Measurements from ENCODE around the gene ZNF594. TPM values are rescaled to one million over a fixed set of nuclear protein-coding genes. Genes with fewer than 3 reads are reported as not detected.

ZNF594 gene
- total RNA-seq, 2 experiments from 2014 or later: 2.2 to 3.1 TPM

DNA sequence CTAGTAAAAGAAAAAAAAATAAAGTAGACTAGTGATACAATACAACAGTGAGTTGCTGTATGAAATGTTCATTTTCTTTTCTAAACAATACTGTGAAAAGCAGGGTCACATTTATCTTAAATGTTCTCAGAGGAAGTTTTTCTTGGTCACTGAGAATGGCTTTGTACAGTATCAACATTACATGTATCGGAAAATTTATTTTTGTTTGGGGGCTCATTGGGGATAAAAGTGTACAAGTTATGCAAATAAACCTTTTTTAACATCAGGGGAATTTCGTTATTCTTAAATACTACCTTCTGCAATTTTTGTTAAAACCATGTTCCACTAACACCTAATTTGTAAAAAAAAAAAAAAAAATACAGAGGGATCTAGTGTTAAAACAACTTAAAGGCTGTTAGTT is 8.7 kb upstream of the ZNF594 start:
- no peaks in the 10 kb centered on the region for H3K27me3 Mint-ChIP-seq
- Histone ChIP-seq H3K27me3 (ENCODE audit: control insufficient read depth in 1 of 2, insufficient read depth in 2 of 2, low read length in 2 of 2) (no peaks in the 10 kb centered on the region), H3K36me3 (ENCODE audit: insufficient read depth, low read length) (peaks cover 3% of the 10 kb centered on the region), H3K27ac (ENCODE audit: low read depth in 1 of 2, low read length in 2 of 2) (no peak overlapping the region), H3K9me3 (ENCODE audit: control insufficient read depth in 1 of 2, insufficient read depth in 1 of 2, low read length in 2 of 2) (no peaks in the 10 kb centered on the region), H3K4me1 (ENCODE audit: insufficient read depth, low read length) (peaks cover 10% of the 10 kb centered on the region), H3K4me3 (ENCODE audit: low read length) (no peak overlapping the region)
- no peak overlapping the region for H3K4me3 Mint-ChIP-seq
- POLR2A ChIA-PET: no interaction called here
- ATAC-seq (ENCODE audit: poor library complexity): no peak
- CTCF ChIA-PET: no interaction called here
- H3K36me3 Mint-ChIP-seq (ENCODE audit: low read depth): peaks cover 4% of the 10 kb centered on the region
- DNase-seq: no peak
- peaks cover 4% of the 10 kb centered on the region for H3K4me1 Mint-ChIP-seq (ENCODE audit: low read depth)
- H3K9me3 Mint-ChIP-seq: no peaks in the 10 kb centered on the region
- H3K27ac Mint-ChIP-seq: no peak overlapping the region
- intact Hi-C loops (cut with DNase I, micrococcal nuclease): no loop called here
- no peak for TF ChIP-seq CTCF (IDR thresholded peaks at IDR 0.05)

DNA sequence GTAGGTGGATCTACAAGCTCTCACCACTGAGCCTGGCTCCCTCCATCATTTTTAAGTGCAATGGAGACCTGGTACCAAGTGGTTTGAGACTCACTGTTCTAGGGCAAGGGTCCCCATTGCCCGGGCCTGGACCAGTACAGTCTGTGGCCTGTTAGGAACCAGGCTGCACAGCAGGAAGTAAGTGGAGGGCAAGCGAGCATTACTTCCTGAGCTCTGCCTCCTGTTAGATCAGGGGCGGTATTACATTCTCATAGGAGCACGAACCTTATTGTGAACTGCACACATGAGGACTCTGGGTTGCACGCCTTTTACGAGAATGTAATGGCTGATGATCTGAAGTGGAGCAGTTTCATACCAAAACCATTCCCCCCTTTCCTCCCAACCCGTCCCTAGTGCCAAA is 6.8 kb upstream of the ZNF594 start:
- H3K9me3 ChIP-seq (ENCODE audit: control insufficient read depth in 1 of 2, insufficient read depth in 1 of 2, low read length in 2 of 2): no peaks in the 10 kb centered on the region
- H3K36me3 ChIP-seq (ENCODE audit: insufficient read depth, low read length): peaks cover 3% of the 10 kb centered on the region
- no peak overlapping the region for H3K27ac Mint-ChIP-seq
- H3K27me3 ChIP-seq (ENCODE audit: control insufficient read depth in 1 of 2, insufficient read depth in 2 of 2, low read length in 2 of 2): no peaks in the 10 kb centered on the region
- peak in 1 of 14 experiments; percentile 16 for DNase-seq
- H3K4me1 Mint-ChIP-seq (ENCODE audit: low read depth): peaks cover 4% of the 10 kb centered on the region
- no peak for TF ChIP-seq CTCF (IDR thresholded peaks at IDR 0.05)
- no peaks in the 10 kb centered on the region for H3K36me3 Mint-ChIP-seq (ENCODE audit: low read depth)
- H3K4me1 ChIP-seq (ENCODE audit: insufficient read depth, low read length): peaks cover 10% of the 10 kb centered on the region
- ATAC-seq (ENCODE audit: poor library complexity): no peak
- no peak overlapping the region for H3K4me3 ChIP-seq (ENCODE audit: low read length)
- no peaks in the 10 kb centered on the region for H3K9me3 Mint-ChIP-seq
- POLR2A ChIA-PET: no interaction called here
- no peak overlapping the region for H3K4me3 Mint-ChIP-seq
- intact Hi-C loops (cut with DNase I, micrococcal nuclease): loop anchor here (5.0 to 10.0 kb wide), 5 partner anchors 49 to 1054 kb away; partner anchors contain the start of genes CAMTA2 (in 1 of the 2), CYB5D2 (in 1 of the 2), RABEP1 (in 1 of the 2) and RPAIN (in 1 of the 2)
- no peaks in the 10 kb centered on the region for H3K27me3 Mint-ChIP-seq
- H3K27ac ChIP-seq (ENCODE audit: low read depth in 1 of 2, low read length in 2 of 2): no peak overlapping the region
- CTCF ChIA-PET: no interaction called here

DNA sequence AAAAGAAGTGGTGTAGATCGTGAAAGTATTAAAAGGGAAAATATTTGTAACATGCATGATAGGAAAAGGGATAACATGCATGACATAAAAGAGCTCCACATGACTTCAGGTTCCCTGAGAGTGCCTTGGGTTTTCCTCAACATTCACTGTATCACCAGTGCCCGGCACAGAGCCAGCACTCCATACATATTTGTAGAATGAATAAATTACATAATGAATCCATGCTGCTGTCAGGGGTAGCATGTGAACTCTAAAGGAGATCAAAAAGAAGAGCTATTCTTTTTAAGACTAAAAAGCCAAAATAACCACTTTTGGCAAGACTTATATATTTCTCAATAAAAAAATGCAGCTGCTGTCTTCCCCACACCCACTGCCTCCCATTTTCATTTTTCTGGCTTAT is 2.7 kb upstream of the ZNF594 start:
- no peaks in the 10 kb centered on the region for H3K27me3 ChIP-seq (ENCODE audit: control insufficient read depth in 1 of 2, insufficient read depth in 2 of 2, low read length in 2 of 2)
- Mint-ChIP-seq H3K4me3 (peak overlapping the region; percentile 58), H3K36me3 (ENCODE audit: low read depth) (peaks cover 36% of the 10 kb centered on the region), H3K27ac (no peak overlapping the region), H3K27me3 (no peaks in the 10 kb centered on the region), H3K9me3 (no peaks in the 10 kb centered on the region), H3K4me1 (ENCODE audit: low read depth) (peaks cover 37% of the 10 kb centered on the region)
- no peak for ATAC-seq (ENCODE audit: poor library complexity)
- H3K4me1 ChIP-seq (ENCODE audit: insufficient read depth, low read length): peaks cover 32% of the 10 kb centered on the region
- H3K4me3 ChIP-seq (ENCODE audit: low read length): no peak overlapping the region
- ChIA-PET CTCF (no interaction called here), POLR2A (interaction anchor here (0.6 to 0.8 kb wide), 3 partner anchors 18 to 79 kb away, joined by 3 read pairs; no protein-coding TSS in a partner anchor)
- H3K36me3 ChIP-seq (ENCODE audit: insufficient read depth, low read length): peaks cover 3% of the 10 kb centered on the region
- intact Hi-C loops (cut with DNase I, micrococcal nuclease): loop anchor here in 1 of 2 experiments (5.0 to 10.0 kb wide), 4 partner anchors 82 to 1050 kb away; partner anchors contain the start of genes CAMTA2, CYB5D2, DERL2 and MIS12
- peaks cover 0 to 7% of the 10 kb centered on the region in 2 experiments for H3K9me3 ChIP-seq (ENCODE audit: control insufficient read depth in 1 of 2, insufficient read depth in 1 of 2, low read length in 2 of 2)
- H3K27ac ChIP-seq (ENCODE audit: low read depth in 1 of 2, low read length in 2 of 2): no peak overlapping the region
- DNase-seq: no peak
- no peak for TF ChIP-seq CTCF (IDR thresholded peaks at IDR 0.05)
